Choroid plexus epithelial cell (primary cell): ENCODE results near the gene RYR2.
"Not testable (repeated sequence)": the region's sequence is repeated elsewhere in the genome, so short reads cannot be mapped to it uniquely, and the experiment has no call there.

ENCODE experiments used
- DNase-seq: peaks from one replicate; pipeline ENCODE4 v3.0.0-alpha.2; 2010; ENCODE audit warnings: low read depth
- H3K4me3 ChIP-seq: 2 replicates; pipeline ENCODE4 v1.5.1; 2011; ENCODE audit warnings: low read depth, mild to moderate bottlenecking, control low read depth, low read length, moderate library complexity
- TF ChIP-seq, protein P1 (sequence below): conservative IDR thresholded peaks from 2 replicates; pipeline ENCODE4 v1.5.1; 2011; ENCODE audit warnings: low read depth, mild to moderate bottlenecking, control low read depth, inconsistent platforms, low read length, moderate library complexity

Gene RYR2

DNA sequence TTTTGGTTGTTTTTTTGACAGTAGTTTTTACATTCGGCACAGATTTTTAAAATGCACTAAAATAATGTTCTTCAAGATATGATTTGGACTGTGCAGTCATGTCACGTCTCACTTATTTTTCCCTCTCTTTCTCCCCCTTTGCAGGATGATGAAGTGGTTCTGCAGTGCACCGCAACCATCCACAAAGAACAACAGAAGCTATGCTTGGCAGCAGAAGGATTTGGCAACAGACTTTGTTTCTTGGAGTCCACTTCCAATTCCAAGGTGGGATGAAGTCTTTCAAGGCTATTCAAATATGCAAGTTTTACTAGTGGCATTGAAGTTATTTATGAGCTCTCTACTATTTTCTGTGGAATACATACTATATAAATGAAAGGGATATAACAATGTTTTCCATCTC, 228.4 kb downstream of the RYR2 start:
- H3K4me3 ChIP-seq, result no peak overlapping the region
- DNase-seq, result no peak
- TF ChIP-seq, protein P1, sequence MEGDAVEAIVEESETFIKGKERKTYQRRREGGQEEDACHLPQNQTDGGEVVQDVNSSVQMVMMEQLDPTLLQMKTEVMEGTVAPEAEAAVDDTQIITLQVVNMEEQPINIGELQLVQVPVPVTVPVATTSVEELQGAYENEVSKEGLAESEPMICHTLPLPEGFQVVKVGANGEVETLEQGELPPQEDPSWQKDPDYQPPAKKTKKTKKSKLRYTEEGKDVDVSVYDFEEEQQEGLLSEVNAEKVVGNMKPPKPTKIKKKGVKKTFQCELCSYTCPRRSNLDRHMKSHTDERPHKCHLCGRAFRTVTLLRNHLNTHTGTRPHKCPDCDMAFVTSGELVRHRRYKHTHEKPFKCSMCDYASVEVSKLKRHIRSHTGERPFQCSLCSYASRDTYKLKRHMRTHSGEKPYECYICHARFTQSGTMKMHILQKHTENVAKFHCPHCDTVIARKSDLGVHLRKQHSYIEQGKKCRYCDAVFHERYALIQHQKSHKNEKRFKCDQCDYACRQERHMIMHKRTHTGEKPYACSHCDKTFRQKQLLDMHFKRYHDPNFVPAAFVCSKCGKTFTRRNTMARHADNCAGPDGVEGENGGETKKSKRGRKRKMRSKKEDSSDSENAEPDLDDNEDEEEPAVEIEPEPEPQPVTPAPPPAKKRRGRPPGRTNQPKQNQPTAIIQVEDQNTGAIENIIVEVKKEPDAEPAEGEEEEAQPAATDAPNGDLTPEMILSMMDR, result no peak

DNA sequence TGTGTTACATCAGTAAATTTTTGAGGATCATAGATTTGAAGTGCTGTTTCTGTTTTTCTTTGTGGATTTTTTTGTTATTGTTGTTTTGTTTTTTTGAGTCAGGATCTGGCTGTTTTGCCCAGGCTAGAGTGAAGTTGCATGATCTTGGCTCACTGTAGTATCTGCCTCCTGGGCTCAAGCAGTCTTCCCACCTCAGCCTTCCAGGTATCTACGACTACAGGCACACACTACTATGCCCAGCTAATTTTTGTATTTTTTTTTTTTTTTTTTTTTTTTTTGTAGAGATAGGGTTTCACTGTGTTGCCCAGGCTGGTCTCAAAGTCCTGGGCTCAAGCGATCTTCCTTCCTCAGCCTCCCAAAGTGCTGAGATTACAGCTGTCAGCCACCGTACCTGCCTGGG, 236.0 kb downstream of the RYR2 start:
- H3K4me3 ChIP-seq, DNase-seq: not testable (repeated sequence)

DNA sequence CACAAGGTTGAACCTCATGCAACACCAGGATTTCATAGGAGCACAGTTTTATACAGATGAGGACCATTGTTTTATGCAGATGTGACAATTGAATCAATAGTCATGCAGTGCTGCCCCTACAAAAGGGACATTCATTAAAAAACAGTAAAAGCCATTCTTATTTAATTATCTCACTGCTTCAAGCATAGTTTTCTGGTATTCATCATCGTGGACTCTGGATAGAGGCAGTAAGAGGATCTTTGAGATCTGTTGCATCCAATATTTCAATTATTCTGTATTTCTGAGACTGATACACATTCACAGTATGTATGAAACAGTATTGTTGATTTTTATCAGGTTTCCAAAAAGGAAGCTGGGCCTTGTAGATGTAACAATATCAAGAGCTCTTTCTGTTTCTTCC, 237.6 kb downstream of the RYR2 start:
- no peak for DNase-seq
- H3K4me3 ChIP-seq, result no peak overlapping the region
- TF ChIP-seq, protein P1, result no peak

DNA sequence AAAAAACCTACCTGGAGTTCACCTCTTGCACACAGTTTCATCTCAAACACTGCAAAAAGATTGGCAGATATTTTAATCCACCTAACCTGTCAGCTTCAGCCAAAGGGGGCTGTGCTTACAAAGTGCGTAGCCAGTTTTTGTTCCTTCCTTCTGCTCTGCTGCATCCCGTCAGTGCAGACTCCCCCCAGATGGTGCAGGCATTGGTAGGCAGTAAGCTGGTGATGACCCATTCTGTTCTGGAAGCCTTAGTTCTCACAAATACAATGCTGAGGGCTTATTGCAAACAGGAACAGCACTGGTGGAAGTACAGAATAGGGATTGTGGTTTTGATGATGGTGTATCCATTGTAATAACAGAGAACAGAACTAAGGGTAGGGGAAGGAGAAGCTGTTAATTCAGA, 239.5 kb downstream of the RYR2 start:
- H3K4me3 ChIP-seq, result no peak overlapping the region
- DNase-seq, result no peak
- TF ChIP-seq, protein P1, result no peak

DNA sequence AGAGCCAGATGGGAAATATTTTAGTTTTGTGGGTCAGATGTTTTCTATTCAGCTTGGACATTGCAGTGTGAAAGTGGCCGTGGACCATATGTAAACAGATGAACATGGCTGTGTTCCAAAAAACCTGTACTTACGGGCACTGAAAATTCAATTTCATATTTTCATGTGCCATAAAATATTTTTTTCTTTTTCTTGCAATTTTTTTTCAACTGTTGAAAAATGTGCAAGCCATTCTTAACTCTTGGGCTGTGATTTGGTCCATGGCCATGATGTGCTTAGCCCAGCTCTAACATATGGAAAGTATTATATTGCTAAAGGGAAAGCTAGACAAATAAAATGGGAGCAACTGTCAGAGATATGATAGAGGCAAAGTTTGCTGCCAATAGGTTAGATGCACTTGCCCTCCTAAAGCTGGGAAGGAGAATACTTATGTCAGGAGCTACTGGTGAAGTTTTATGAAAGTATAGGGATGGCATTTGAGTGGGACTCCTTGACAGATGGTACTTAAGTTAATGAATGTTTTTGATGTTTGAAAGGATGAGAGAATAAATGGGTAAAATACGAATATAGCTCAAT, 240.3 kb downstream of the RYR2 start:
- H3K4me3 ChIP-seq, result no peak overlapping the region
- DNase-seq, result no peak
- TF ChIP-seq, protein P1, result no peak

DNA sequence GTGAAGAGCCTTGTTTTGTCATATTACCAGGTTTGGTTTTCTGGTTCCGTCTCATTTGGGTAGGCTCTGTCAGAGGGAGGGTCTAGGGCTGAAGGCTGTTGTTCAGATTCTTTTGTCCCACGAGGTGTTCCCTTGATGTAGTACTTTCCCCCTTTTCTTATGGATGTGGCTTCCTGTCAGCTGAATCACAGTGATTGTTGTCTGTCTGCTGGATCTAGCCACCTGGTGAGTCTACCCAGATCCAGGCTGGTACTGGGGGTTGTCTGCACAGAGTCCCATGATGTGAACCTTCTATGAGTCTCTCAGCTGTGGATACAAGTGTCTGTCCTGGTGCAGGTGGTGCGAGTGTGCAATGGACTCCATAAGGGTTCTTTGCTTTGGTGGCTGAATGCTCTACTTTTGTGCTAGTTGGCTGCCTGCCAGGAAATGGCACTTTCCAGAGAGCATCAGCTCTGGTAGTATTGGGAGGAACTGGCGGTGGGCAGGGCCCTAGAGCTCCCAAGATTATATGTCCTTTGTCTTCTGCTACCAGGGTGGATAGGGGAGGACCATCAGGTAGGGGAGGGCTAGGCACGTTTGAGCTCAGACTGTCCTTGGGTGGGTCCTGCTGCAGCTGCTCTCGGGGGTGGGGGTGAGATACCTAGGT, 246.0 kb downstream of the RYR2 start:
- DNase-seq, result no peak
- TF ChIP-seq, protein P1, result no peak

DNA sequence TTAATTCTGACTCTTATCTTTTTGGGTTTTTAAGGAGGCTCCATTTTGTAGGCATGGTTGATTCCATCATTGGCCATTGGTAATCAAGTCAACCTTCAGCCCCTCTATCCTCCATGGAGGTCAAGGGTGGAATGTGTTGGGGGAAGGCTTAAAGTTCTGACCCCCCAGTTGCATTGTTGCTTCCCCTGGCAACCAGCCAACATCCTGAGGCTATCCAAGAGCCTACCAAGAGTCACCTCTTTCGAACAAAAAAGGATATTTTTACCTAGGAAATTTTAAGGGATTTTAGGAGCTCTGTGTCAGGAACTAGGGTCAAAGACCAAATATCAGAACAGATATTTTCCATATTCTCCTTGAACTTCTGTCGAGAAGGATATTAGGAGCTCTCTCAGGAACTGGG, 251.8 kb downstream of the RYR2 start:
- TF ChIP-seq, protein P1, result no peak
- DNase-seq, result no peak
- no peak overlapping the region for H3K4me3 ChIP-seq

More for the DNA sequence above, 246.0 kb downstream of the RYR2 start:
- H3K4me3 ChIP-seq, result no peak overlapping the region
